ENCODE measurements around the gene NUP160.
"Not testable (repeated sequence)": the region's sequence is repeated elsewhere in the genome, so short reads cannot be mapped to it uniquely, and the experiment has no call there.

Gene NUP160

DNA sequence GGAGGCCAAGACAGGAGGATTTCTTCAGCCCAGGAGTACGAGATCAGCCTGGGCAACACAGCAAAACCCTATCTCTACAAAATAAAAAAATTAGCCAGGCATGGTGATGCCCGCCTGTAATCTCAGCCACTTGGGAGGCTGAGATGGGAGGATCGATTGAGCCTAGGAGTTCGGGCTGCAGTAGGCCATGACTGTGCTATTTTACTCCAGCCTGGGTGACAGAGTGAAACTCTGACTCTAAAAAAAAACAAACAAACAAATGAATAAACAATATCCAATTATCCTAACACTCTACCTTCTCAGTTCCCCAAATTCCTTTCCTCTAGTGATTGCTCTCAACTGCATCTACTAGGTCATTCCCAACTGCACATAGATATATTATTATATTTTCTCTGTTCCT, 5.4 kb downstream of the NUP160 start:
- Histone ChIP-seq H3K27me3 (ENCODE audit: control insufficient read depth in 1 of 2, insufficient read depth in 2 of 2, low read length in 2 of 2) (no peaks in the 10 kb centered on the region), H3K9ac (ENCODE audit: low read length in 2 of 2) (no peak overlapping the region), H3K4me1 (ENCODE audit: control insufficient read depth, insufficient read depth, low read length) (peaks cover 8% of the 10 kb centered on the region), H3K27ac (ENCODE audit: low read length) (no peak overlapping the region), H3K4me3 (ENCODE audit: low read length in 2 of 2) (no peak overlapping the region), H3K36me3 (ENCODE audit: control insufficient read depth in 2 of 2, insufficient read depth in 2 of 2, low read length in 2 of 2) (peaks cover 29 to 37% of the 10 kb centered on the region in 2 donors), H3K9me3 (ENCODE audit: control insufficient read depth in 2 of 2, low read length in 2 of 2) (no peaks in the 10 kb centered on the region)

DNA sequence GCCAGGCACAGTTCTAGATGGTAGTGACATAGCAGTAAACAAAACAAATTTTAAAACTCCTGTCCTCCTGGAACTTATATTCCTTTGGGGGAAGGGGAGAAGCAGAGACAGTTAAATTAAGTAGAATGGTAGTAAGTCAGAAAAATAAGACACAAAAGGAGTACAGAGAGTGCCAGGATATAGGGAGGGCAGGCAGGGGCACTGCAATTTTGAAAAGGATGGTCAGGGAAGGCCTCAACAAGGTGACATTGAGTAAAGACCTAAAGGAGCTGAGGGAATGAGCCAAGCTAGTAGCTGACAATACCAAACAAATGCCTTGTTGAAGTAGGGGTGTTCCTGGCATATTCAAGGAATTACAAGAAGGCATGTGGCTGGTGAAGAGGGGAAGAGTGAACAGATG, 10.2 kb downstream of the NUP160 start:
- H3K9ac ChIP-seq (ENCODE audit: low read length in 2 of 2) = no peak overlapping the region
- H3K4me1 ChIP-seq (ENCODE audit: control insufficient read depth, insufficient read depth, low read length) = no peaks in the 10 kb centered on the region
- H3K27ac ChIP-seq (ENCODE audit: low read length) = no peak overlapping the region
- no peaks in the 10 kb centered on the region for H3K27me3 ChIP-seq (ENCODE audit: control insufficient read depth in 1 of 2, insufficient read depth in 2 of 2, low read length in 2 of 2)
- H3K4me3 ChIP-seq (ENCODE audit: low read length in 2 of 2) = no peak overlapping the region
- no peaks in the 10 kb centered on the region for H3K9me3 ChIP-seq (ENCODE audit: control insufficient read depth in 2 of 2, low read length in 2 of 2)
- peaks cover 57 to 74% of the 10 kb centered on the region in 2 donors for H3K36me3 ChIP-seq (ENCODE audit: control insufficient read depth in 2 of 2, insufficient read depth in 2 of 2, low read length in 2 of 2)

DNA sequence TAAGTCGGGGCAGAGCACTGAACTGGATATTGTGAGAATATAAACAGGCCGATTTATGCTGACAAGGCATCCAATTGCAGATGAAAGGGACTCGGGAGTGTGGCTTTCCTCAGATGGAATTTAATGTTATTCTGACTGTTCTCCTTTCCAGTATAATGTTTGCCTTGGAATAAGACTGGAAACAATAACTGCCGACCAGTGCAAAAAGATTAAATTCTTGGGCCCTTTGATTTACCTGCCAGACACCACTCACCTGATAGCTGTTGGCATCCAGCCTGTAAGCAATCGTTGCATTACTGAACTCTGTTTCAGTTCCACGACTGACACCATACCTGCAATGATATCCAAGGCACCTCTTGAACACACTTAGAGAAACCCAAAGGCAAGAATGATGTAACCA, 10.9 kb downstream of the NUP160 start:
- Histone ChIP-seq H3K9ac (ENCODE audit: low read length in 2 of 2) (no peak overlapping the region), H3K36me3 (ENCODE audit: control insufficient read depth in 2 of 2, insufficient read depth in 2 of 2, low read length in 2 of 2) (peaks cover 59 to 73% of the 10 kb centered on the region in 2 donors), H3K27me3 (ENCODE audit: control insufficient read depth in 1 of 2, insufficient read depth in 2 of 2, low read length in 2 of 2) (no peaks in the 10 kb centered on the region)

DNA sequence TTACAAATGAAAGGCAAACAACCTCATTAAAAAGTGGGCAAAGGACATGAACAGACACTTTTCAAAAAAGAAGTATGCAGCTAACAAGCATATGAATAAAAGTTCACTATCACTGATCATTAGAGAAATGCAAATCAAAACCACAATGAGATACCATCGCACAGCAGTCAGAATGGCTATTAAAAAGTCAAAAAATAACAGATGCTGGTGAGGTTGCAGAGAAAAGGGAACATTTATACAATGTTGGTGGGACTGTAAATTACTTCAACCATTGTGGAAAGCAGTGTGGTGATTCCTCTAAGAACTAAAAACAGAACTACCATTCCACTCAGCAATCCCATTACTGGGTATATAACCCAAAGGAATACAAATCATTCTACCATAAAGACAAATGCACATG, 18.1 kb downstream of the NUP160 start:
- H3K4me3 ChIP-seq (ENCODE audit: low read length in 2 of 2); H3K9me3 ChIP-seq (ENCODE audit: control insufficient read depth in 2 of 2, low read length in 2 of 2); H3K27ac ChIP-seq (ENCODE audit: low read length); H3K4me1 ChIP-seq (ENCODE audit: control insufficient read depth, insufficient read depth, low read length); H3K27me3 ChIP-seq (ENCODE audit: control insufficient read depth in 1 of 2, insufficient read depth in 2 of 2, low read length in 2 of 2); H3K9ac ChIP-seq (ENCODE audit: low read length in 2 of 2): not testable (repeated sequence)
- peaks cover 31 to 33% of the 10 kb centered on the region in 2 donors for H3K36me3 ChIP-seq (ENCODE audit: control insufficient read depth in 2 of 2, insufficient read depth in 2 of 2, low read length in 2 of 2)

More for the DNA sequence above, 10.9 kb downstream of the NUP160 start:
- Histone ChIP-seq H3K27ac (ENCODE audit: low read length) (no peak overlapping the region), H3K4me1 (ENCODE audit: control insufficient read depth, insufficient read depth, low read length) (no peaks in the 10 kb centered on the region), H3K4me3 (ENCODE audit: low read length in 2 of 2) (no peak overlapping the region), H3K9me3 (ENCODE audit: control insufficient read depth in 2 of 2, low read length in 2 of 2) (no peaks in the 10 kb centered on the region)

DNA sequence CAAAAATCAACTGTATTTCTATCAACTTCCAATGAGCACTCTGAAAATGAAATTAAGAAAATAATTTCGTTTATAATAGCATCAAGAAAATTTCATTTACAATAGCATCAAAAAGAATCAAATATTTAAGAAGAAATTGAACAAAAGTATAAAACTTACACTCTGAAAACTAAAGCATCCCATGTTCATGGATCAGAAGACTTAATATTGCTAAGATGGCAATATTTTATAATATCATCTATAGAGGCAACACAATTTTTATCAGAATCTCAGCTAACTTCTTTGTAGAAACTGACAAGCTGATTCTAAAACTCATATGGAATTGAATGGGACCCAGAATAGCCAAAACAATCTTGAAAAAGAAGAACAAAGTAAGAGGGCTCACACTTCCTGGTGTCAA, 19.9 kb downstream of the NUP160 start:
- Histone ChIP-seq H3K27ac (ENCODE audit: low read length) (no peak overlapping the region), H3K9ac (ENCODE audit: low read length in 2 of 2) (no peak overlapping the region), H3K4me1 (ENCODE audit: control insufficient read depth, insufficient read depth, low read length) (no peaks in the 10 kb centered on the region), H3K4me3 (ENCODE audit: low read length in 2 of 2) (no peak overlapping the region), H3K27me3 (ENCODE audit: control insufficient read depth in 1 of 2, insufficient read depth in 2 of 2, low read length in 2 of 2) (no peaks in the 10 kb centered on the region), H3K36me3 (ENCODE audit: control insufficient read depth in 2 of 2, insufficient read depth in 2 of 2, low read length in 2 of 2) (peaks cover 13 to 16% of the 10 kb centered on the region in 2 donors), H3K9me3 (ENCODE audit: control insufficient read depth in 2 of 2, low read length in 2 of 2) (no peaks in the 10 kb centered on the region)

DNA sequence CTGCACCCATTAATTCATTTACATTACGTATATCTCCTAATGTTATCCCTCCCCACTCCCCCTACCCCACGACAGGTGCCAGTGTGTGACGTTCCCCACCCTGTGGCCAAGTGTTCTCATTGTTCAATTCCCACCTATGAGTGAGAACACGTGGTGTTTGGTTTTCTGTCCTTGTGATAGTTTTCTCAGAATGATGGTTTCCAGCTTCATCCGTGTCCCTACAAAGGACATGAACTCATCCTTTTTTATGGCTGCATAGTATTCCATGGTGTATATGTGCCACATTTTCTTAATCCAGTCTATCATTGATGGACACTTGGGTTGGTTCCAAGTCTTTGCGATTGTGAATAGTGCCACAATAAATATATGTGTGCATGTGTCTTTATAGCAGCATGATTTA, 25.5 kb downstream of the NUP160 start:
- H3K36me3 ChIP-seq (ENCODE audit: control insufficient read depth in 2 of 2, insufficient read depth in 2 of 2, low read length in 2 of 2) = peaks cover 11 to 12% of the 10 kb centered on the region in 2 donors
- H3K9ac ChIP-seq (ENCODE audit: low read length in 2 of 2); H3K4me1 ChIP-seq (ENCODE audit: control insufficient read depth, insufficient read depth, low read length); H3K27me3 ChIP-seq (ENCODE audit: control insufficient read depth in 1 of 2, insufficient read depth in 2 of 2, low read length in 2 of 2); H3K4me3 ChIP-seq (ENCODE audit: low read length in 2 of 2); H3K27ac ChIP-seq (ENCODE audit: low read length); H3K9me3 ChIP-seq (ENCODE audit: control insufficient read depth in 2 of 2, low read length in 2 of 2): not testable (repeated sequence)

DNA sequence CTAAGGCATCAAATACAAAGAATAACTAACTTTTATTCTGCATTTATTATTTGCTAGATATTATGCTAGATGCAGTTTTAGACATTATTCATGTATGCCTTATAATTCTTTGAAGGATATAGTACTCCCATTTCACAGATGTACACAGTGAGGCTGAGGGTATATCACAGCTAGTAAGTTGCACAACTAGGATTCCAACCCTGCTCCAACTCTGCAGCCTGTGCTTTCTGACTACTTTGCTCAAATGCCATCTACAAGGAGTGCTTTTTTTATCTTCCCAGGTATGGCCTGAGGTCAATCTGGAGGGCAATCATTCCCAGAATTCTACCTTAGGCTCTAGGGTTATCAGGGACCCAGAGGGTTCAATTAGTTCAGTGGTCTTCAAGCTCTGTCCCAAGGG, 28.4 kb downstream of the NUP160 start:
- peaks cover 14 to 19% of the 10 kb centered on the region in 2 donors for H3K36me3 ChIP-seq (ENCODE audit: control insufficient read depth in 2 of 2, insufficient read depth in 2 of 2, low read length in 2 of 2)
- no peaks in the 10 kb centered on the region for H3K9me3 ChIP-seq (ENCODE audit: control insufficient read depth in 2 of 2, low read length in 2 of 2)
- H3K4me1 ChIP-seq (ENCODE audit: control insufficient read depth, insufficient read depth, low read length) = no peaks in the 10 kb centered on the region
- H3K27me3 ChIP-seq (ENCODE audit: control insufficient read depth in 1 of 2, insufficient read depth in 2 of 2, low read length in 2 of 2) = no peaks in the 10 kb centered on the region
- no peak overlapping the region for H3K9ac ChIP-seq (ENCODE audit: low read length in 2 of 2)
- H3K4me3 ChIP-seq (ENCODE audit: low read length in 2 of 2) = no peak overlapping the region
- H3K27ac ChIP-seq (ENCODE audit: low read length) = no peak overlapping the region

DNA sequence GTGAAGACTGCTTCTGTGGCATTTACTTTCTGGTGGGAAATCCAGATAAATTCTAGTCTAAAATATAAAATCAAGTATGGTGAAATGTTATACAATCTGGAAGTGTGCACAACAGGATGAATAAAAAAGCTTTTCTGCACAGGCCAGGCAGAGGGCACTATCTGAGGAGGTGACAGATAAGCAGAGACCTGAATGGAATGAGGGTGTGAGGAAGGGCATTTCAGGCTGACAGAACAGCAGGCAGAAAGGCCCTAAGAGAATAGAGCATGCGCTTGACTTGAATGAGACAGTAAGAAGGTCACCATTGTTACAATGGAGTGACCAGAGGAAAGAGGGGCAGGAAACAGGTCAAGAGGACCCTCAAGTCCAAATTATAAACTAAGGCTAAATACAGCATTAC, 47.4 kb downstream of the NUP160 start:
- H3K4me1 ChIP-seq (ENCODE audit: control insufficient read depth, insufficient read depth, low read length) = no peaks in the 10 kb centered on the region
- no peak overlapping the region for H3K27ac ChIP-seq (ENCODE audit: low read length)
- H3K9ac ChIP-seq (ENCODE audit: low read length in 2 of 2) = no peak overlapping the region
- H3K36me3 ChIP-seq (ENCODE audit: control insufficient read depth in 2 of 2, insufficient read depth in 2 of 2, low read length in 2 of 2) = peaks cover 37 to 40% of the 10 kb centered on the region in 2 donors
- H3K9me3 ChIP-seq (ENCODE audit: control insufficient read depth in 2 of 2, low read length in 2 of 2) = no peaks in the 10 kb centered on the region
- H3K27me3 ChIP-seq (ENCODE audit: control insufficient read depth in 1 of 2, insufficient read depth in 2 of 2, low read length in 2 of 2) = no peaks in the 10 kb centered on the region
- no peak overlapping the region for H3K4me3 ChIP-seq (ENCODE audit: low read length in 2 of 2)

DNA sequence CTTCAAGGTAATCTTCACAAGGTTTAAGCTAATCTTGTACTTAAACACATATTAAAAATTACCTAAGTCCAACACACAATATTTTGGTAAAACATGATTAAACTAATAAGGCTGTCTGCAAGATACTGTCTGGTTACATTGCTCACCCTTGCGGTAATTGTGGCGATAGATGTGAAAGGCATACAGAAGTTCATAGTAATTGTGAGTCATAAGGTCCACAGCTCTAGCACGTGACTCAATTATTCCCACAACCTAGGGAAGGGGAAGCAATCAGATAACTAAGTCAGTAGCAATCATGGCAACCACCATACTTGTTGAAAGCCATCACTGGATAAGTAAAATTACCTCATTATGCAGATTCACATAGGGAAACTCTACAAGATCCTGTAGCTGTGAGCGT, 50.5 kb downstream of the NUP160 start:
- no peak overlapping the region for H3K9ac ChIP-seq (ENCODE audit: low read length in 2 of 2)
- H3K27ac ChIP-seq (ENCODE audit: low read length) = no peak overlapping the region
- peaks cover 35 to 40% of the 10 kb centered on the region in 2 donors for H3K36me3 ChIP-seq (ENCODE audit: control insufficient read depth in 2 of 2, insufficient read depth in 2 of 2, low read length in 2 of 2)
- H3K4me1 ChIP-seq (ENCODE audit: control insufficient read depth, insufficient read depth, low read length) = no peaks in the 10 kb centered on the region
- H3K27me3 ChIP-seq (ENCODE audit: control insufficient read depth in 1 of 2, insufficient read depth in 2 of 2, low read length in 2 of 2) = no peaks in the 10 kb centered on the region
- no peak overlapping the region for H3K4me3 ChIP-seq (ENCODE audit: low read length in 2 of 2)
- no peaks in the 10 kb centered on the region for H3K9me3 ChIP-seq (ENCODE audit: control insufficient read depth in 2 of 2, low read length in 2 of 2)

DNA sequence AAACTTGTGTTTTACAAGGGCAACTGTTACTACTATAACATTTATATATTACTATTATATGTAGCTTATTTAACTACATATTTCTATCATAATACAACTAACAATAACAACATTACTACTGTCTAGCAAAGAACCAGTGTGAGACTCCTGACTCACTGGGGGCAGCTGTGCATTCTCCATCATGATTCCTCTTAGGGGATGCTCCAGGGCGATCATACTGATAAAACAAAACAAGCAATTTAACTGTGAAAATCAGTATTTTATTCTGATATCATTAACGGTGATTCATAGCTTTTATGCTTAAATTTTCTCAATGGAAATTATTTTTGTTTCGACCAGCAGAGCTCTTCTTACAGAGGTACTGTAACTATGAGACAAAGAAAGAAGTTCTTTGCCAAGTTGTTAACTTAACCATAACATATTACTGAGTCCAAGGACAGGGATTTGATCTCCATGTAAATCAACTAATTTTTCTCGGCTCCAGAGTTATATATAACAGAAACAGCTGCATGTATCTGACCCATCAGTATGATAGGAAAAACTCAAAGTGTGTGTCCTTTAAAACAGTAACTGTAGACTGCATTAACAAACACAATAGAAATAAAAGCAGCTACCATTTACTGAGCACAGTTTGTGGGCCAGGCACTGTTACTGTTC, 56.2 kb downstream of the NUP160 start:
- peaks cover 22% of the 10 kb centered on the region in 2 donors for H3K36me3 ChIP-seq (ENCODE audit: control insufficient read depth in 2 of 2, insufficient read depth in 2 of 2, low read length in 2 of 2)
- H3K27me3 ChIP-seq (ENCODE audit: control insufficient read depth in 1 of 2, insufficient read depth in 2 of 2, low read length in 2 of 2) = no peaks in the 10 kb centered on the region
- H3K9ac ChIP-seq (ENCODE audit: low read length in 2 of 2) = no peak overlapping the region
- H3K4me3 ChIP-seq (ENCODE audit: low read length in 2 of 2) = no peak overlapping the region
- no peak overlapping the region for H3K27ac ChIP-seq (ENCODE audit: low read length)
- H3K4me1 ChIP-seq (ENCODE audit: control insufficient read depth, insufficient read depth, low read length) = peaks cover 5% of the 10 kb centered on the region
- no peaks in the 10 kb centered on the region for H3K9me3 ChIP-seq (ENCODE audit: control insufficient read depth in 2 of 2, low read length in 2 of 2)

DNA sequence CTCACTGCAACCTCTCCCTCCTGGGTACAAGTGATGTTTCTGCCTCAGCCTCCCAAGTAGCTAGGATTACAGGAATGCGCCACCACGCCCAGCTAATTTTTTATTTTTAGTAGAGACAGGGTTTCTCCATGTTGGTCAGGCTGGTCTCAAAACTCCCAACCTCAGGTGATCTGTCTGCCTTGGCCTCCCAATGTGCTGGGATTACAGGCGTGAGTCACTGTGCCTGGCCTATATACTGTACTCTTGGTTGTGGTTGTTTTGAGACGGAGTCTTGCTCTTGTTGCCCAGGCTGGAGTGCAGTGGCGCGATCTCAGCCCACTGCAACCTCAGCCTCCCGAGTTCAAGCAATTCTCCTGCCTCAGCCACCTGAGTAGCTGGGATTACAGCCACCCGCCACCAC, 58.1 kb downstream of the NUP160 start:
- not testable (repeated sequence) for H3K27ac ChIP-seq (ENCODE audit: low read length); H3K4me1 ChIP-seq (ENCODE audit: control insufficient read depth, insufficient read depth, low read length); H3K27me3 ChIP-seq (ENCODE audit: control insufficient read depth in 1 of 2, insufficient read depth in 2 of 2, low read length in 2 of 2); H3K9me3 ChIP-seq (ENCODE audit: control insufficient read depth in 2 of 2, low read length in 2 of 2); H3K9ac ChIP-seq (ENCODE audit: low read length in 2 of 2); H3K4me3 ChIP-seq (ENCODE audit: low read length in 2 of 2)
- H3K36me3 ChIP-seq (ENCODE audit: control insufficient read depth in 2 of 2, insufficient read depth in 2 of 2, low read length in 2 of 2) = peaks cover 24 to 26% of the 10 kb centered on the region in 2 donors
